ENCODE measurements around the gene NNMT.

The NNMT gene

GRCh38 chr11:114353443-114353842, 57.2 kb downstream of the NNMT start:
- DNase-seq, result no peak

GRCh38 chr11:114354076-114354475, 57.9 kb downstream of the NNMT start:
- DNase-seq, result no peak

GRCh38 chr11:114358716-114359115, 62.5 kb downstream of the NNMT start:
- no peak for DNase-seq

GRCh38 chr11:114359342-114359741, 63.1 kb downstream of the NNMT start:
- no peak for DNase-seq

- no peak for DNase-seq
These were observed 66.1 kb downstream of the NNMT start for GRCh38 chr11:114362326-114362725.

GRCh38 chr11:114362958-114363357, 66.8 kb downstream of the NNMT start:
- DNase-seq, result no peak

Measured in activated CD8-positive, alpha-beta memory T cell treated with anti-CD3 and anti-CD28 coated beads, Interleukin-2, amount 50 U/mL, for 4 hours (primary cell).